H1 (cell line): ENCODE data around the gene ATG7. TPM values are rescaled to one million over a fixed set of nuclear protein-coding genes. Genes with fewer than 3 reads are reported as not detected.

Experiments
- CTCF ChIA-PET: fragments of 300-600 bp; sonication (Branson Sonifier 250); formaldehyde crosslinking; loops from one replicate; lab custom pipeline; 2021; ENCODE audit not compliant: partially characterized antibody; lab: Charles Lee
- POLR2A ChIA-PET: fragments of 300-600 bp; sonication (Branson Sonifier 250); formaldehyde crosslinking; loops from one replicate; lab custom pipeline; 2021; ENCODE audit warnings: inconsistent platforms; ENCODE audit not compliant: partially characterized antibody; lab: Charles Lee
- DNase-seq, 2 experiments: peaks; one replicate each; pipeline versions ENCODE4 v3.0.0 to v3.0.0-alpha.2; 2010 to 2022; ENCODE audit warnings: low spot score in 2 of 2, low read depth in 1 of 2, mixed read lengths in 1 of 2
- FAIRE-seq: peaks from 2 replicates; lab custom pipeline; 2011; peaks lifted over from hg19 to GRCh38; lab: Jason Lieb, UNC
- H2AFZ ChIP-seq: 2 replicates; pipeline ENCODE4 v1.8.1; 2012; ENCODE audit warnings: low read length, inconsistent platforms
- H2AK5ac ChIP-seq: 2 replicates; pipeline ENCODE4 v1.6.1; 2013; ENCODE audit warnings: low read depth, low read length
- H2BK120ac ChIP-seq: replicated peaks from 2 replicates; pipeline ENCODE3; 2013; ENCODE audit warnings: low read depth, low read length, inconsistent platforms
- H2BK12ac ChIP-seq: 2 replicates; pipeline ENCODE4 v1.6.1; 2013; ENCODE audit warnings: low read depth, low read length
- H2BK15ac ChIP-seq: 2 replicates; pipeline ENCODE4 v1.6.1; 2013; ENCODE audit warnings: low read length
- H2BK20ac ChIP-seq: 2 replicates; pipeline ENCODE4 v1.6.1; 2013; ENCODE audit warnings: low read length
- H2BK5ac ChIP-seq: 2 replicates; pipeline ENCODE4 v1.6.1; 2013; ENCODE audit warnings: low read depth, low read length
- H3K14ac ChIP-seq: 2 replicates; pipeline ENCODE4 v1.6.1; 2013; ENCODE audit warnings: inconsistent platforms; ENCODE audit not compliant: insufficient read length
- H3K18ac ChIP-seq: 2 replicates; pipeline ENCODE4 v1.6.1; 2013; ENCODE audit warnings: low read length; ENCODE audit errors: extremely low read depth
- H3K23ac ChIP-seq: 2 replicates; pipeline ENCODE4 v1.6.1; 2013; ENCODE audit warnings: inconsistent platforms; ENCODE audit not compliant: insufficient read length
- H3K23me2 ChIP-seq: 2 replicates; pipeline ENCODE4 v1.6.1; 2013; ENCODE audit warnings: low read depth, low read length
- H3K27ac ChIP-seq: 2 replicates; pipeline ENCODE4 v1.6.1; 2011; ENCODE audit warnings: low read depth, low read length, inconsistent platforms
- H3K27me3 ChIP-seq, 4 experiments: replicated peaks in 1 of 4; 1 replicate in 1 of 4; 2 replicates in 3 of 4; pipeline versions ENCODE4 v1.6.1 to v1.8.1; 2011 to 2013; ENCODE audit warnings: low read length in 3 of 4, mild to moderate bottlenecking in 3 of 4, inconsistent platforms in 2 of 4, mixed read lengths in 2 of 4, moderate library complexity in 1 of 4; ENCODE audit not compliant: control insufficient read depth in 3 of 4, insufficient read depth in 3 of 4; ENCODE audit errors: extremely low read depth in 1 of 4
- H3K36me3 ChIP-seq, 4 experiments: 2 replicates each; pipeline versions ENCODE4 v1.6.1 to v1.8.1; 2011 to 2013; ENCODE audit warnings: mild to moderate bottlenecking in 4 of 4, low read length in 3 of 4, moderate library complexity in 2 of 4, control low read depth in 1 of 4, inconsistent platforms in 1 of 4; ENCODE audit not compliant: insufficient read depth in 4 of 4, control insufficient read depth in 2 of 4
- H3K4ac ChIP-seq: replicated peaks from 2 replicates; pipeline ENCODE3; 2013; ENCODE audit warnings: low read length, low read depth, mixed read lengths, inconsistent platforms; ENCODE audit not compliant: insufficient read length
- H3K4me1 ChIP-seq, 4 experiments: replicated peaks in 1 of 4; 1 replicate in 1 of 4; 2 replicates in 3 of 4; pipeline versions ENCODE4 v1.6.1 to v1.8.1; 2011 to 2013; ENCODE audit warnings: low read length in 3 of 4, inconsistent platforms in 2 of 4, mixed read lengths in 1 of 4; ENCODE audit not compliant: insufficient read depth in 4 of 4, control insufficient read depth in 3 of 4
- H3K4me2 ChIP-seq, 2 experiments: 2 replicates each; pipeline versions ENCODE4 v1.6.1 to v1.8.1; 2011 to 2013; ENCODE audit warnings: low read depth in 2 of 2, low read length in 2 of 2, control low read depth in 1 of 2, inconsistent platforms in 1 of 2, mild to moderate bottlenecking in 1 of 2; ENCODE audit not compliant: insufficient read depth in 1 of 2
- H3K4me3 ChIP-seq, 4 experiments: fragments of 200-600, 300-600 bp in 1 of 4; sonication (generic), shearing (Covaris generic), sonication (Bioruptor Twin) in 1 of 4; 2 replicates each; pipeline versions ENCODE4 v1.5.1 to v1.8.1; 2011 to 2016; ENCODE audit warnings: low read length in 4 of 4, low read depth in 3 of 4, control low read depth in 2 of 4, inconsistent platforms in 2 of 4, mild to moderate bottlenecking in 2 of 4, mixed read lengths in 1 of 4, moderate library complexity in 1 of 4; ENCODE audit not compliant: insufficient read depth in 2 of 4; ENCODE audit errors: extremely low read depth in 1 of 4
- H3K56ac ChIP-seq: replicated peaks from 2 replicates; pipeline ENCODE3; 2013; ENCODE audit warnings: low read depth, mild to moderate bottlenecking, mixed read lengths, low read length, inconsistent platforms; ENCODE audit not compliant: insufficient read length
- H3K79me1 ChIP-seq: 2 replicates; pipeline ENCODE4 v1.6.1; 2013; ENCODE audit warnings: low read depth, low read length, control low read depth
- H3K79me2 ChIP-seq, 2 experiments: 2 replicates each; pipeline versions ENCODE4 v1.6.1 to v1.8.1; 2012 to 2013; ENCODE audit warnings: low read length in 2 of 2, mild to moderate bottlenecking in 2 of 2, inconsistent platforms in 1 of 2; ENCODE audit not compliant: insufficient read depth in 2 of 2, control insufficient read depth in 1 of 2
- H3K9ac ChIP-seq, 4 experiments: replicated peaks in 1 of 4; 1 replicate in 1 of 4; 2 replicates in 3 of 4; pipeline versions ENCODE4 v1.6.1 to v1.8.1; 2011 to 2013; ENCODE audit warnings: low read depth in 3 of 4, low read length in 3 of 4, control low read depth in 2 of 4, mild to moderate bottlenecking in 2 of 4, moderate library complexity in 2 of 4, inconsistent platforms in 1 of 4; ENCODE audit errors: extremely low read depth in 1 of 4
- H3K9me3 ChIP-seq, 2 experiments: 2 replicates each; pipeline versions ENCODE4 v1.6.1 to v1.8.1; 2012 to 2013; ENCODE audit warnings: mild to moderate bottlenecking in 2 of 2, moderate library complexity in 2 of 2, control low read depth in 1 of 2, inconsistent platforms in 1 of 2, low read depth in 1 of 2, low read length in 1 of 2, mixed read lengths in 1 of 2; ENCODE audit not compliant: insufficient read depth in 2 of 2
- H4K20me1 ChIP-seq, 2 experiments: replicated peaks in 1 of 2; 2 replicates each; pipeline versions ENCODE3 to v1.8.1; 2011 to 2013; ENCODE audit warnings: inconsistent platforms in 2 of 2, low read length in 2 of 2, mild to moderate bottlenecking in 1 of 2; ENCODE audit not compliant: insufficient read depth in 2 of 2, control insufficient read depth in 1 of 2
- H4K5ac ChIP-seq: 2 replicates; pipeline ENCODE4 v1.6.1; 2013; ENCODE audit warnings: low read length, low read depth, mixed read lengths, inconsistent platforms; ENCODE audit not compliant: insufficient read length
- H4K8ac ChIP-seq: 2 replicates; pipeline ENCODE4 v1.8.0; 2013; ENCODE audit warnings: mild to moderate bottlenecking, moderate library complexity, low read length, inconsistent platforms; ENCODE audit not compliant: insufficient read depth; ENCODE audit errors: extremely low read depth
- H4K91ac ChIP-seq: replicated peaks from 2 replicates; pipeline ENCODE3; 2013; ENCODE audit warnings: low read length, mixed read lengths, inconsistent platforms; ENCODE audit not compliant: insufficient read length
- ASH2L ChIP-seq: fragments of 200-600, 300-600 bp; sonication (generic); IDR thresholded peaks from one replicate; pipeline ENCODE4 v1.7.1; 2017; ENCODE audit warnings: low read length
- ATF3 ChIP-seq: IDR thresholded peaks from 2 replicates; pipeline ENCODE4 v1.6.1; 2011; ENCODE audit warnings: low read depth, mild to moderate bottlenecking, low read length; ENCODE audit not compliant: insufficient read depth
- BCL11A ChIP-seq, 2 experiments: IDR thresholded peaks; one replicate each; pipeline ENCODE4 v1.6.1; 2011; ENCODE audit warnings: low read depth in 2 of 2, low read length in 2 of 2, mild to moderate bottlenecking in 2 of 2
- BRCA1 ChIP-seq: IDR thresholded peaks from 2 replicates; pipeline ENCODE4 v1.6.1; 2012; ENCODE audit warnings: low read depth, low read length, improper control_type of control experiment
- CTBP2 ChIP-seq: IDR thresholded peaks from 2 replicates; pipeline ENCODE4 v1.7.0; 2011; ENCODE audit warnings: borderline replicate concordance, mild to moderate bottlenecking, moderate library complexity, mixed read lengths, low read length; ENCODE audit not compliant: insufficient read depth, insufficient read length
- EGR1 ChIP-seq: IDR thresholded peaks from 2 replicates; pipeline ENCODE4 v1.6.1; 2011; ENCODE audit warnings: low read depth, low read length, borderline replicate concordance
- EP300 ChIP-seq, 2 experiments: IDR thresholded peaks; 1 replicate in 1 of 2; 2 replicates in 1 of 2; pipeline ENCODE4 v1.6.1; 2011 to 2012; ENCODE audit warnings: low read depth in 2 of 2, low read length in 2 of 2, mild to moderate bottlenecking in 2 of 2, borderline replicate concordance in 1 of 2, inconsistent platforms in 1 of 2, moderate library complexity in 1 of 2
- KDM1A ChIP-seq: fragments of 200-600, 300-600 bp; sonication (generic); IDR thresholded peaks from 2 replicates; pipeline ENCODE4 v1.7.1; 2016; ENCODE audit warnings: mild to moderate bottlenecking, low read length, borderline replicate concordance
- MAX ChIP-seq: IDR thresholded peaks from 2 replicates; pipeline ENCODE4 v1.6.1; 2012; ENCODE audit warnings: inconsistent platforms
- POLR2A ChIP-seq, 2 experiments: IDR thresholded peaks; 1 replicate in 1 of 2; 2 replicates in 1 of 2; pipeline ENCODE4 v1.6.1; 2011; ENCODE audit warnings: low read depth in 2 of 2, low read length in 2 of 2, mild to moderate bottlenecking in 2 of 2; ENCODE audit errors: control extremely low read depth in 1 of 2
- POLR2AphosphoS5 ChIP-seq: IDR thresholded peaks from 2 replicates; pipeline ENCODE4 v1.6.1; 2011; ENCODE audit warnings: low read depth, low read length
- SAP30 ChIP-seq: fragments of 300-600 bp; sonication (generic); IDR thresholded peaks from 2 replicates; pipeline ENCODE4 v1.7.1; 2012; ENCODE audit warnings: low read length, moderate library complexity, mild to moderate bottlenecking, inconsistent platforms; ENCODE audit not compliant: insufficient read depth, insufficient replicate concordance
- SIRT6 ChIP-seq: IDR thresholded peaks from one replicate; pipeline ENCODE4 v1.7.1; 2012; ENCODE audit warnings: low read length, inconsistent platforms
- SRF ChIP-seq: IDR thresholded peaks from 2 replicates; pipeline ENCODE4 v1.6.1; 2011; ENCODE audit warnings: mild to moderate bottlenecking, low read depth, low read length, moderate library complexity
- WGBS, 2 experiments: shearing (Covaris generic) in 1 of 2; methylation state at CpG; one replicate each; pipeline versions ENCODE4 v1.1.6 to v1.1.7; 2013 to 2015; ENCODE audit warnings: low lambda C conversion rate in 2 of 2, mixed read lengths in 2 of 2, inconsistent platforms in 1 of 2, low coverage in 1 of 2, missing lambda C conversion rate in 1 of 2; ENCODE audit not compliant: insufficient replicate concordance in 2 of 2, insufficient coverage in 1 of 2, insufficient read length in 1 of 2; ENCODE audit errors: extremely low coverage in 1 of 2, missing lambda C conversion rate in 1 of 2; 5-methylcytosine and 5-hydroxymethylcytosine counted together
- polyA plus RNA-seq, 7 experiments: library from polyadenylated mRNA; depleted of rRNA in 3 of 7; stranded (reverse) in 5 of 7; unstranded in 2 of 7; fragments of >200 nt in 5 of 7; fragments of 200-250 nt in 2 of 7; gene quantifications; 1 replicate in 5 of 7; 2 replicates in 1 of 7; 4 replicates in 1 of 7; pipeline versions ENCODE4 v1.2.1 to v1.2.3, GENCODE V29; 2011 to 2013; ENCODE audit warnings: missing spikeins in 2 of 7, mixed read lengths in 2 of 7
- total RNA-seq: library from RNA; stranded (reverse); fragmentation: NEBNext Ultra II Directional; extraction: Animal tissue kit (Norgen Biotek cat#: 25700); gene quantifications from 2 replicates; pipeline ENCODE4 v1.2.1, GENCODE V29; 2021

Gene ATG7
- total and polyA plus RNA-seq, 2 of the 8 experiments (the other 6 are each of a cell fraction or from before 2014, with no cell fraction given), result 15.0 to 19.1 TPM

- no peak overlapping the region for H3K4me2 ChIP-seq
- no peaks in the 10 kb centered on the region for H3K23me2 ChIP-seq
- no peaks in the 10 kb centered on the region for H3K27me3 ChIP-seq
- H3K9ac ChIP-seq, result no peak overlapping the region
- H3K18ac ChIP-seq, result no peak overlapping the region
- no peak for FAIRE-seq
- H2BK15ac ChIP-seq, result no peak overlapping the region
- WGBS, 2 experiments, result 82% methylated on average over 1 of the region's 1 CpG; no CpG with 5 or more reads in 1 of the 2 experiments
- no peak for DNase-seq
- H2AK5ac ChIP-seq, result no peak overlapping the region
- ChIA-PET POLR2A (no interaction called here), CTCF (no interaction called here)
- no peak overlapping the region for H3K56ac ChIP-seq
- peaks cover 4 to 9% of the 10 kb centered on the region in 2 experiments for H4K20me1 ChIP-seq
- no peak overlapping the region for H3K27ac ChIP-seq
- H3K9me3 ChIP-seq, result no peaks in the 10 kb centered on the region
- H4K5ac ChIP-seq, result no peak overlapping the region
- H2BK5ac ChIP-seq, result no peak overlapping the region
- peaks cover 0 to 6% (median 4%) of the 10 kb centered on the region in 4 experiments; a peak in 2 of 8 replicates for H3K36me3 ChIP-seq
- H3K4me1 ChIP-seq, result peaks cover 4 to 26% (median 19%) of the 10 kb centered on the region in 4 experiments
- no peak overlapping the region for H2BK120ac ChIP-seq
- H2BK20ac ChIP-seq, result no peak overlapping the region
- no peak overlapping the region for H3K23ac ChIP-seq
- H4K91ac ChIP-seq, result no peak overlapping the region
- no peak overlapping the region for H4K8ac ChIP-seq
- H3K79me2 ChIP-seq, result peaks cover 7 to 79% of the 10 kb centered on the region in 2 experiments
- peaks cover 9% of the 10 kb centered on the region for H3K79me1 ChIP-seq
- H3K4me3 ChIP-seq, result no peak overlapping the region
- no peak overlapping the region for H3K4ac ChIP-seq
- H3K14ac ChIP-seq, result no peak overlapping the region
- no peak overlapping the region for H2AFZ ChIP-seq
- H2BK12ac ChIP-seq, result no peak overlapping the region
- TF ChIP-seq BCL11A (IDR thresholded peaks at IDR 0.05; ENCODE audit: low read depth in 2 of 2, low read length in 2 of 2), result no peak
- TF ChIP-seq ATF3, result no peak
- no peak for TF ChIP-seq SRF
- TF ChIP-seq EP300 (IDR thresholded peaks at IDR 0.05; ENCODE audit: borderline replicate concordance in 1 of 2, low read depth in 2 of 2, low read length in 2 of 2), result no peak
- no peak for TF ChIP-seq SIRT6
- no peak for TF ChIP-seq KDM1A
- TF ChIP-seq SAP30, result no peak
- no peak for TF ChIP-seq BRCA1
- no peak for TF ChIP-seq EGR1
- no peak for TF ChIP-seq POLR2A (IDR thresholded peaks at IDR 0.05; ENCODE audit: control extremely low read depth in 1 of 2, low read depth in 2 of 2, low read length in 2 of 2)
- no peak for TF ChIP-seq CTBP2
- TF ChIP-seq MAX, result no peak
- no peak for TF ChIP-seq ASH2L
- no peak for TF ChIP-seq POLR2AphosphoS5
Observed at GRCh38 chr3:11605398-11605797, 333.2 kb downstream of the ATG7 start.
